Effector CD4-positive, alpha-beta T cell (primary cell): Measurements from ENCODE around the gene PSRC1.

Experiments used
- DNase-seq: peaks from one replicate; pipeline ENCODE4 v3.0.0-alpha.2; 2020

Gene PSRC1

GRCh38 chr1:109256971-109257681, 25.8 kb downstream of the PSRC1 start:
- no peak for DNase-seq

DNA sequence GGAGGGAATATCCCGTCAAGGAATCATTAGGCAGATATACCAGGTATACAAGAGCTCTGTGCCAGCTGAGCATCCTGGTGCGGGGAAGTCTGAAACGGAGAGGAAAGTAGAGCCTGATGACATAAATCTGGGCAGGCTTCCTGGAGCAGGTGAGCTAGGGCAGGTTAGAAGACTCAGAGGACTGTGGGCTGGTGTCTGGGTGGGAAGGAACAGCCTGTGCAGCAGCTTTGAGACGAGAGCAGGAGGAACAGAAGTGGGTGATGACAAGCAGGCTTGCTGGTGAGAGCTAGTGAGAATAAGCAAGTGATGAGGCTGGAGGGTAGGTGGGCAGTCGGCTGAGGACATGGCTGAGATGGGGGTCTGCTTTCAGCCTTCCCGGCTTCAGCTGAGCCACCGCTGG, 26.9 kb downstream of the PSRC1 start:
- no peak for DNase-seq

DNA sequence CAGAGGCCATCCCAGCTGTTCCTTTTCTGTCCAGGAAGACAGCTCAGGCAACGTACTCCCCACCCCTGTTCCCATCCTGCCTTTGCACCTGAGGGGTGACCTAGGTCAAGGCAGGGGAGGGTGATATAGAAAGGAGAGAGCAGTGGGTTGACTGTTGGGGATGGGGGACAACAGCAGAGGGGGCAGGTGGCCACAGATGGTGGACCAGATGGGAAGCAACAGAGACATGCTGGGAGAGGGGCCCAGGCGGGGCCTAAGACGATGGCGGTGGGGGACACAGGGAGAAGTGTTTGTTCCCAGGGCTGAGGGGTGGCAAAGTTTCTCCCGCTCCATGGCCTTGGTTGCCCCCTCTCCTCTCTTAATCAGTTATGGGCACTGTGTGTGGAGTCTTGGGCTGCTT, 27.3 kb downstream of the PSRC1 start:
- no peak for DNase-seq

DNA sequence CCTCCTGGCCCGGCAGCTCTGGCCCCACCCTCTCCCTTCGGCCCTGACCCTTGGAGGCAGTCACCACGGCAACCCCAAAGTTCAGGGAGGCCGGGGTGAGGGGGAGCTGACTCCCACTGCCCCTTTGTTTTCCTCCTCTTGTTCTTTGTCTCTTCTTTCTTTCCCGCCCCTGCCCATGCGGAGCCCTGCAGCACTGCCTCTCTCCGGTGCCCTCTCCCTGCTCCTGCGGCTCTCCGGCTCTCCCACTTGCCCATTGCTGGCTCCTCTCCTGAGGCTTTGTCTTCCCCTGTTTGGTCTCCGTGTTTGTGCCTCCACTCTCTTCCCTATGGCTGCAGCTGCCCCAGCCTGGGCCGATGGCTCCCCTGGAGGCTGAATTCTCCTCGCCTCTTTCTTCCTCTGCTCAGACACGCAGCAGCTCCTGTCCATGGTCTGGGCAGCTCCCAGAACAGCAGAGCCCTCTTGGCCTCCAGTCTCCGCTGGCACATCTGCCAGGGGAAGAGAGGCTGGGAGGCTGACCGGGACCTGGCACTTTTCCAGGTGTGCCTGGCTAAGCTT, 27.8 kb downstream of the PSRC1 start:
- no peak for DNase-seq

DNA sequence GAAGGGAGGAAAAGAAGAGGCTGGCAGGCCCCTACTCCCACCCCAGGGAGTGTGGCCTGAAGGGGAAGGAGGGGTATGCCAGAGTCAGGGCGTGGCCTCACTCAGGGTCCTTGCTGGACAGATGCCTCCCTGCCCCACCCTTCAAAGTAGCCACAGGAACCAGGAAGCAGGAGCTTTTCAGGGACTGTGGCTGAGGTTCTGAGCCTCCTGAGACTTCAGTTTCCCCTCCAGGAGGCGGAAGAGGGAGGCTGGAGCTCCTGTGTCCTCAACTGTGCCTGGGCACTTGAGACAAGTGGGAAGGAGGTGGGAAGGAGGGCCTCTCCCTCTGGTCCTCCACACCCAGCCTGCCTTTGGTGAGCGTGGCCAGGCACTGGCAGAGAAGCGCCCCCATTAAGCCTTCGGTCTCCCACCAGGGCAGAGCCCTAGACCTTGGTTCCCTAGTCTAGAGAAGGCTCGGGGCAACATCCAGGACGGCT, 28.3 kb downstream of the PSRC1 start:
- DNase-seq = no peak

GRCh38 chr1:109253803-109254620, 28.9 kb downstream of the PSRC1 start:
- no peak for DNase-seq

GRCh38 chr1:109252893-109253802, 29.8 kb downstream of the PSRC1 start:
- no peak for DNase-seq

GRCh38 chr1:109252167-109252892, 30.6 kb downstream of the PSRC1 start:
- no peak for DNase-seq

GRCh38 chr1:109251277-109252166, 31.4 kb downstream of the PSRC1 start:
- no peak for DNase-seq

GRCh38 chr1:109250454-109251276, 32.3 kb downstream of the PSRC1 start:
- DNase-seq = no peak

DNA sequence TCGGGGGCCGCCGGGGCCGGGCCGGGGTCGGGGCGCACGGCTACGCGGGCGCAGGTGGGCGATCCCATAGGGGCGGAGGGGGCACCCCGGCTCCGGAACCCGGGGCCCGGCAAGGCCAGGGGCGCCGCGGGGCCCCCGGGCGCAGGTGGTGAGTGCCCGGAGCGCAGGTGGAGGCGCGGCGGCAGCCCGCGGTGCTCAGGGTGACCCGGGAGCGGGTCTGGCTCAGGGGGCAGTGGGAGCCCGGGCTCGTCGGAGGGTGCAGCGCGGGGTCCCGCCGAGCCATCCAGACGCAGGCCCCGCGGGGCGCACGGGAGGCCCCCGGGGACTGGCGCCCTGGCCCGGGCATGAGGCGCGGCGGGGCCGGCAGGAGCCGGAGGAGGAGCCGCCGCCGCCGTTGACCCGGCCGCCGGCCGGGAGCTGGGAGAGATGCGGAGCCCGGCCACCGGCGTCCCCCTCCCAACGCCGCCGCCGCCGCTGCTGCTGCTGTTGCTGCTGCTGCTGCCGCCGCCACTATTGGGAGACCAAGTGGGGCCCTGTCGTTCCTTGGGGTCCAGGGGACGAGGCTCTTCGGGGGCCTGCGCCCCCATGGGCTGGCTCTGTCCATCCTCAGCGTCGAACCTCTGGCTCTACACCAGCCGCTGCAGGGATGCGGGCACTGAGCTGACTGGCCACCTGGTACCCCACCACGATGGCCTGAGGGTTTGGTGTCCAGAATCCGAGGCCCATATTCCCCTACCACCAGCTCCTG, 33.1 kb downstream of the PSRC1 start:
- no peak for DNase-seq

DNA sequence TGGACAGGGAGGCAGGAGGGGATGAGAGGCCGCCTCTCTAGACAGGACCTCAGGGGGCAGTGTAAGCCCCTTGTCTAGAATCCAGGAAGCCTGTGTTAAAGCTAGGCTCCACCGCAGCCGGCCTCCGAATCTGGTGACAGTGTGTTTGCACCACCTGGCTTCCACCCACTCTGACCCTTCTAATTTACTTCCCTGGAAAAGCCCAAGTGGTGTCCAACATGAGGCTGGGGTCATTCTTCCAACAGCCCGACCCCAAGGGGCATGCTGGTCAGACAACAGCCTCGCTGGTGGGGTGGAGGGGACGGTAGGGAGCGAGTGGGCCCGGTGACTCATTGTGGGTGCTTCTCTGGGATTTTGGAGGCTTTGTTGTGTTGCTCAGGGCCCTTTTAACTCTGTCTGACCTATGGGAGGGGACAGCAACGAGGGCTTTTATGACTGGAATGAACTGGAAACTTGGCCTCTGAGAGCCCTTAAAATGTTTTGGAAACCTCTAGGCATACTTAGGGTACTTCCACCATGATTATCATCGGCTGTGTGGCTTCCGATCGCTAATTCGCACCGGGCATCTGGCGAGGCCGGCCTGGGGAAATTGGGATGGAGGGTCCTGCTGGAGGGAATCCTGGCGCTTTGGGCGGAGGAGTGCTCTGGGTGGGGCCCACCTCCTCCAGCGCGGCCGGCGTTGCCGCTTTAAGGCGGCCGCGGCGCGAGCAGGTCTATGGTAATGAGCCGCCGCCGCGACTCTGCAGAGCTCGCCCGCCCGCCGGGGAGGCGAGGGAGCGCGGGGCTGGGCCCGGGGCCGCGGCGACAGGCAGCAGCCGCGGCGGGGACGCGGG, 33.9 kb downstream of the PSRC1 start, which contains the start of gene CELSR2:
CELSR2 (plus strand) TSS at position 743 of the 833 bp plus-strand sequence. CDS start 541 bp downstream, outside the sequence.
- peak; percentile 50 for DNase-seq

GRCh38 chr1:109248444-109248796, 34.5 kb downstream of the PSRC1 start:
- no peak for DNase-seq

DNA sequence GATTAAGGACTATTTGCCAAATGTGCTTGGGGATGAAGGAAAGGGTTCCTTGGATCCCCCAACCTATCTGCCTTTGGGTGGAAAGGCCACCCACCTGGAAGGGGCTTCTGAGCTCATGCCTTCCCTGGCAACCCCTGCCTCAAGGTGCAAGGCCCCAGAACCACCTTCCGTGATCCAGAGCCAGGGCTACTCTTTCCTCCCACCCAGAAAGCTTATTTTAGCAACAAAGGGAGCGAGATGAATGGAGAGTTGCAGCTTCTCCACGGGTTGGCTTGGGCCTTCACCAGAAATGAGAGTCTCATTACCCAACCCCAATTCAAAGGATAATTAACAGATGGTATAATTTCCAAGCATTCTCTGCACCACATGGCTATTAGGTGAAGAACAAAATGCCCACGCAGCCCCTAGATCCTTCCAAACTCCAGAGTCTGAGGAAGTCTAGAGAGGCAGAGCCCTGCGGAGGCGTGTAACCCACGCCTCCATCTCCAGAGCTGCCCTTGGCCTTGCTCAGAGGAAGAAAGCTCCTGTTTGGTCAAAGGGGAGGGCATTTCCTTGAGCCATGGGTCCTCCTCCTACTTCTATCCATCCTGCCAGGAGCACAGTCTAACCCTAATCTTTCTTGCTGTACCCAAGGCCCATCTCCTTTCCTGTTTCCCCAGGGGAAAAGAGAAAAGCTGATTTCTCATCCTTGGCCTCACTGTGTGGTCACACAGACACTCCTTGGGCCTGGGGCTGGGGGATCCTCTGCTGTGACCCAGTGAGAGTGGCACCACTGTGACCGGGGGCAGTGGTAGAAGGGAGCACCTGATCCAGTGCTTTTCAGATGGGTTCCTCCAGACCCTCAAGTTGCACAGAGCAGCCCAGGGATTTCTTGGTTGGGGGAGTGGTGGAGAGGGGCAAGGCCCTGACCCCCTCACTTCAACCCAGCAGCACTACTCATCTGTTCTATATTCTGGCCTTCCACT, 35.3 kb downstream of the PSRC1 start:
- no peak for DNase-seq

- DNase-seq = no peak
Measured at GRCh38 chr1:109246141-109246551, 36.8 kb downstream of the PSRC1 start.

- DNase-seq = no peak
Measured at GRCh38 chr1:109243860-109244552, 38.9 kb downstream of the PSRC1 start.
